Activated B cell treated with CpG ODN at 0.5 μM for 24 hours (primary cell): ENCODE results near the gene MPRIP. TPM values are rescaled to one million over a fixed set of nuclear protein-coding genes. Genes with fewer than 3 reads are reported as not detected.
"Not testable (repeated sequence)": the region's sequence is repeated elsewhere in the genome, so short reads cannot be mapped to it uniquely, and the experiment has no call there.

Experiments used
- ATAC-seq: fragments of 200-7000 bp; cut with Tn5 transposase; one replicate; pipeline ENCODE4 v1.10.0; 2021; ENCODE audit warnings: low read depth, mild to moderate bottlenecking, moderate library complexity
- CTCF ChIA-PET: fragments of 350-600 bp; sonication (Branson Sonifier 250); formaldehyde crosslinking; loops from one replicate; lab custom pipeline; 2021; ENCODE audit warnings: antibody characterized with exemption; lab: Charles Lee
- POLR2A ChIA-PET: fragments of 350-600 bp; sonication (Branson Sonifier 250); formaldehyde crosslinking; loops from one replicate; lab custom pipeline; 2021; ENCODE audit warnings: antibody characterized with exemption; lab: Charles Lee
- DNase-seq: peaks from one replicate; pipeline ENCODE4 v3.0.0; 2022
- H3K27ac Mint-ChIP-seq: one replicate; pipeline ENCODE4 v1.8.0; 2020; ENCODE audit warnings: mixed read lengths
- H3K27me3 Mint-ChIP-seq: one replicate; pipeline ENCODE4 v1.8.0; 2021; ENCODE audit warnings: mixed read lengths
- H3K36me3 Mint-ChIP-seq: one replicate; pipeline ENCODE4 v1.8.0; 2021; ENCODE audit warnings: low read depth, mixed read lengths
- H3K4me1 Mint-ChIP-seq: one replicate; pipeline ENCODE4 v1.8.0; 2021; ENCODE audit warnings: mixed read lengths
- H3K4me3 Mint-ChIP-seq: one replicate; pipeline ENCODE4 v1.8.0; 2020; ENCODE audit warnings: mild to moderate bottlenecking, mixed read lengths
- H3K9me3 Mint-ChIP-seq: one replicate; pipeline ENCODE4 v1.8.0; 2020; ENCODE audit warnings: mixed read lengths
- intact Hi-C: fragments of 100-400 bp; cut with micrococcal nuclease; formaldehyde crosslinking; loops from one replicate; pipeline ENCODE4 v1.15.1; 2024
- total RNA-seq: library from RNA; stranded (reverse); gene quantifications from 2 replicates; pipeline ENCODE4 v1.2.3, GENCODE V29; 2022
- TF ChIP-seq, protein P1 (sequence below): fragments of 200-600 bp; IDR thresholded peaks from one replicate; pipeline ENCODE4 v1.8.0; 2022; ENCODE audit warnings: antibody characterized with exemption, mild to moderate bottlenecking

Gene MPRIP
- 206 and 231 TPM in 2 replicates for total RNA-seq

DNA sequence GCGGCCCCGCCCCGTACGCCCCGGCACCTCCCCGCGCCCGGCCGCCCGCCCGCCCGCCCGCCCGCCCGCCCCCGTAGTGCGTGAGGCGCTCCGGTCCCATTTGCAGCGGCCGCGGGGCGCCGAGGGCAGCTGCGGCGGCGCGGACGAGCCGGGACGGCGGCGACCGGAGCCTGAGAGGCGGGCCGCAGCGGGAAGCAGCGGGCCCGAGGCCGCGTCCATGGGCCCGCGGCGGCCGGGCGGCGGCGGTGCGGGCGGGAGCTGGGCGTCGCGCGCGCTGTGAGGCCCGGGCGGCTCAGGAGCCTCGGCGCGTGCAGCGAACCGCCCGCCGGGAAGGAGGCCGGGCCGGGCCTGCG is at the start of gene MPRIP:
Gene MPRIP, plus strand, starts transcription at position 74 of the 353 bp plus-strand sequence. CDS start 392 bp downstream, outside the sequence.
- Mint-ChIP-seq H3K4me3 (peak within 1 kb of the TSS; percentile 94), H3K4me1 (peaks cover 51% of the 10 kb centered on the region)

GRCh38 chr17:16994631-16995030 is 47.6 kb upstream of the MPRIP start:
- peaks cover 23% of the 10 kb centered on the region for H3K4me1 Mint-ChIP-seq
- H3K36me3 Mint-ChIP-seq: no peaks in the 10 kb centered on the region
- H3K27me3 Mint-ChIP-seq: no peaks in the 10 kb centered on the region
- CTCF ChIA-PET: interaction anchor here (1.1 to 1.6 kb wide), 2 partner anchors 72 to 79 kb away, joined by 4 to 5 read pairs; no protein-coding TSS in a partner anchor
- H3K27ac Mint-ChIP-seq: no peak overlapping the region
- no peaks in the 10 kb centered on the region for H3K9me3 Mint-ChIP-seq
- TF ChIP-seq, protein P1, sequence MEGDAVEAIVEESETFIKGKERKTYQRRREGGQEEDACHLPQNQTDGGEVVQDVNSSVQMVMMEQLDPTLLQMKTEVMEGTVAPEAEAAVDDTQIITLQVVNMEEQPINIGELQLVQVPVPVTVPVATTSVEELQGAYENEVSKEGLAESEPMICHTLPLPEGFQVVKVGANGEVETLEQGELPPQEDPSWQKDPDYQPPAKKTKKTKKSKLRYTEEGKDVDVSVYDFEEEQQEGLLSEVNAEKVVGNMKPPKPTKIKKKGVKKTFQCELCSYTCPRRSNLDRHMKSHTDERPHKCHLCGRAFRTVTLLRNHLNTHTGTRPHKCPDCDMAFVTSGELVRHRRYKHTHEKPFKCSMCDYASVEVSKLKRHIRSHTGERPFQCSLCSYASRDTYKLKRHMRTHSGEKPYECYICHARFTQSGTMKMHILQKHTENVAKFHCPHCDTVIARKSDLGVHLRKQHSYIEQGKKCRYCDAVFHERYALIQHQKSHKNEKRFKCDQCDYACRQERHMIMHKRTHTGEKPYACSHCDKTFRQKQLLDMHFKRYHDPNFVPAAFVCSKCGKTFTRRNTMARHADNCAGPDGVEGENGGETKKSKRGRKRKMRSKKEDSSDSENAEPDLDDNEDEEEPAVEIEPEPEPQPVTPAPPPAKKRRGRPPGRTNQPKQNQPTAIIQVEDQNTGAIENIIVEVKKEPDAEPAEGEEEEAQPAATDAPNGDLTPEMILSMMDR: no peak
- ATAC-seq (no peak), DNase-seq (no peak)
- POLR2A ChIA-PET: interaction anchor here (11.1 kb wide), 1 partner anchor 23 kb away, joined by 948 read pairs; the partner anchor contains the start of gene TNFRSF13B
- intact Hi-C loops: no loop called here
- H3K4me3 Mint-ChIP-seq: no peak overlapping the region

More for the DNA sequence above, at the start of gene MPRIP:
- peaks cover 2% of the 10 kb centered on the region for H3K9me3 Mint-ChIP-seq
- H3K27ac Mint-ChIP-seq: peak within 1 kb of the TSS; percentile 89
- POLR2A ChIA-PET: interaction anchor here (0.6 kb wide), 1 partner anchor 65 kb away, joined by 3 read pairs; no protein-coding TSS in a partner anchor
- H3K36me3 Mint-ChIP-seq: peaks cover 4% of the 10 kb centered on the region
- TF ChIP-seq, protein P1: no peak
- DNase-seq (no peak), ATAC-seq (no peak)
- no peaks in the 10 kb centered on the region for H3K27me3 Mint-ChIP-seq
- CTCF ChIA-PET: no interaction called here
- intact Hi-C loops: loop anchor here (2.0 to 5.0 kb wide), 2 partner anchors 238 to 780 kb away; partner anchors contain the start of gene COPS3

GRCh38 chr17:16995930-16996329 is 46.3 kb upstream of the MPRIP start:
- CTCF ChIA-PET: no interaction called here
- Mint-ChIP-seq H3K27ac (no peak overlapping the region), H3K36me3 (no peaks in the 10 kb centered on the region), H3K4me1 (peaks cover 11% of the 10 kb centered on the region), H3K4me3 (no peak overlapping the region), H3K9me3 (no peaks in the 10 kb centered on the region), H3K27me3 (no peaks in the 10 kb centered on the region)
- ATAC-seq (no peak), DNase-seq (no peak)
- TF ChIP-seq, protein P1: no peak
- intact Hi-C loops: no loop called here
- POLR2A ChIA-PET: interaction anchor here (11.1 kb wide), 1 partner anchor 24 kb away, joined by 948 read pairs; the partner anchor contains the start of gene TNFRSF13B

- H3K27me3 Mint-ChIP-seq, DNase-seq, H3K27ac Mint-ChIP-seq, H3K36me3 Mint-ChIP-seq, H3K4me1 Mint-ChIP-seq, ATAC-seq, H3K9me3 Mint-ChIP-seq, POLR2A ChIA-PET, H3K4me3 Mint-ChIP-seq, intact Hi-C loops: not testable (repeated sequence)
- CTCF ChIA-PET: interaction anchor here (1.9 kb wide), 1 partner anchor 81 kb away, joined by 5 read pairs; no protein-coding TSS in a partner anchor
Observed at GRCh38 chr17:16996726-16997125, 45.5 kb upstream of the MPRIP start.

DNA sequence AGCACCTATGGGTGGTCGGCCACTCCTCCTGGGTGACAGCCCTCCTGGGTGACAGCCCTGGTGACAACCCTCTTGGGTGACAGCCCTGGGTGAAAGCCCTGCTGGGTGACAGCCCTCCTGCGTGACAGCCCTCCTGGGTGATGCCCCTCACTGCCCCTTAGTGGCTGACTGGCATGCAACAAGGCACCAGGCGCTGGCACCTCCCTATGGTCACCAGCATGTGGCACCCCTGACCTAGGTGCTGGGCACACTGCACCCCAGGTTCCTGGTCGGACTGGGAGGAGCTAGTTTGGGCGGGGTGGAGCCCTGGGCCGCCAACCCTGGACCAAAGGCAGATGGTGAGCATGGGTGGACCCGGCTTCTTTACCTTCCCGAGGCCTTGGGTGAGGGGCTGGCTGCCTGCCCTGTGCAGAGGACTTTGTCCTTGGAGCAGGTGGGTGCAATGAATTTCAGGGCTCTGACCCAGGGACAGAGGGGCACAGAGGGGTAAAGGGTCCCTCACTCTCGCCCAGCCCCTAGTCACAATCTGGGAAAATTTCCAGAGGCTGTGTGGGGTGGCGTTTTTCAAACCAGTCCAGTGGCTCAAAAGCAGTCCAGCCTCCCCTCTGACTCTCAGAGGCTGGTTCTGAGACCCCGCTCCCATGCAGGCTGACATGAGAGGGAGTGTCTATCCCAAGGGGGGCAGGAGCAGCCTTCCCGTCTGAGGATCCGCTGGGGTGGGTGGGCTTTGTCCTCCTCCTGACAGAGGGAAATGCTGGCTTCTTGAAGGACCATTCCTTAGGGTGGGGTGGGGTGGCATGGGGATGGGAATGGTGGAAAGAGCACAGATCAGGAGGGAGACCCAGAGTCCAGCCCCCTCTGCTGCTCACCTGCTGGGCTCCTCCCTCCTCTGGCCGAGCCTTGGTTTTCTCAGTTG is 44.5 kb upstream of the MPRIP start:
- no peaks in the 10 kb centered on the region for H3K9me3 Mint-ChIP-seq
- intact Hi-C loops: no loop called here
- POLR2A ChIA-PET: no interaction called here
- no peak overlapping the region for H3K4me3 Mint-ChIP-seq
- TF ChIP-seq, protein P1: no peak
- no peak overlapping the region for H3K27ac Mint-ChIP-seq
- CTCF ChIA-PET: interaction anchor here (1.9 kb wide), 1 partner anchor 82 kb away, joined by 5 read pairs; no protein-coding TSS in a partner anchor
- peaks cover 4% of the 10 kb centered on the region for H3K4me1 Mint-ChIP-seq
- DNase-seq (no peak), ATAC-seq (peak; percentile 41)
- no peaks in the 10 kb centered on the region for H3K27me3 Mint-ChIP-seq
- H3K36me3 Mint-ChIP-seq: no peaks in the 10 kb centered on the region
